Ectodermal cell (in vitro differentiated cells): ENCODE measurements around the gene CNTN5.

Experiments used
- H3K27ac ChIP-seq: 2 replicates; pipeline ENCODE4 v1.7.0; 2013; ENCODE audit warnings: mild to moderate bottlenecking, low read depth, low read length; ENCODE audit not compliant: insufficient read depth, poor library complexity, severe bottlenecking
- H3K27me3 ChIP-seq: 2 replicates; pipeline ENCODE4 v1.7.0; 2013; ENCODE audit warnings: mild to moderate bottlenecking, low read length; ENCODE audit not compliant: insufficient read depth, control insufficient read depth, poor library complexity, severe bottlenecking
- H3K36me3 ChIP-seq: one replicate; pipeline ENCODE4 v1.7.0; 2013; ENCODE audit warnings: low read length; ENCODE audit not compliant: control insufficient read depth, insufficient read depth
- H3K4me1 ChIP-seq: one replicate; pipeline ENCODE4 v1.7.0; 2013; ENCODE audit warnings: low read length; ENCODE audit not compliant: control insufficient read depth, insufficient read depth
- H3K4me3 ChIP-seq: 2 replicates; pipeline ENCODE4 v1.7.0; 2013; ENCODE audit warnings: low read depth, low read length, control low read depth; ENCODE audit not compliant: insufficient read depth
- H3K9me3 ChIP-seq: 2 replicates; pipeline ENCODE4 v1.7.0; 2013; ENCODE audit warnings: mild to moderate bottlenecking, low read length, moderate library complexity; ENCODE audit not compliant: control insufficient read depth
- WGBS, 2 experiments: methylation state at CpG; one replicate each; pipeline ENCODE4 v1.1.7; 2013; ENCODE audit warnings: missing lambda C conversion rate in 2 of 2; 5-methylcytosine and 5-hydroxymethylcytosine counted together

CNTN5 gene

DNA sequence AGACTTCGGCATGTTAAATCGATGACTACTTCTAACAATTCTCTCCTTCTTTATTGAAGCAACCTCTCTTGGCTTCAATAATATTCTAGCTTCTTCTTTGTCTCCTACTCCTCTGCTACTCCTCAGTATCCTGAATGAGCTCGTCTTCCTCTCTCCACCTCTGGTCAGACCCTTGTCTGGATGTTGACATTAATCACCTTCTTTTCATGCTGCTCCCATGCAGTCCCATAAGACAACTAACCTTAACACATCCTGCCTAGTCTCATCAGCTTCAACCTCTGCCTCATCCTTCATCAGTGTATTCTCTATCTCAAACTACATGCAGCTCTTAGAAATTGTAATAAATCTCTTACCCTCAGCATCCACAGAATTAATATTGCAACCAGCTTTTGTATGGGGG lies 695.6 kb downstream of the CNTN5 start:
- WGBS, 2 experiments = 64 to 65% methylated on average over 3 of the region's 3 CpGs

DNA sequence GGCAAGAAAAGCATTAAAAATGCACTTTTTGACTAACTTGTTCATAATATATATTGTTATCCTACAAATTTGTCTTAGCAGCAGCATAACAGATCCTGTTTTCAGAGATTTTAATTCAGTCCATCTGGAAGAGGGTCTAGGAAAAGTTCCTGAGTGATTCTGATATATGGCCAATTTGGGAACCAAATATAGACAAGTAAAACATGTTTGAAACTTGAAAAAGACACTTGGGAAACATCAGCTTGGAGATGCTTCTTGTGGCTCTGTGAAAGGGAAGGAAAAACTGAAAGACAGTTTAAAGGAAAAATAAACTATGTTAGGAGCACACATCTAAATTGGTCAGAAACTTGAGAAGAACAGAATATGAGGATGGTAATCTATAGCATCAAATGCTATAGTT lies 697.5 kb downstream of the CNTN5 start:
- no peaks in the 10 kb centered on the region for H3K4me1 ChIP-seq
- H3K9me3 ChIP-seq = no peaks in the 10 kb centered on the region
- H3K27me3 ChIP-seq = no peaks in the 10 kb centered on the region
- no peak overlapping the region for H3K27ac ChIP-seq
- no peak overlapping the region for H3K4me3 ChIP-seq
- no peaks in the 10 kb centered on the region for H3K36me3 ChIP-seq

More for the DNA sequence above, 695.6 kb downstream of the CNTN5 start:
- Histone ChIP-seq H3K27ac (no peak overlapping the region), H3K9me3 (no peaks in the 10 kb centered on the region), H3K36me3 (no peaks in the 10 kb centered on the region), H3K4me3 (no peak overlapping the region), H3K4me1 (no peaks in the 10 kb centered on the region), H3K27me3 (no peaks in the 10 kb centered on the region)

DNA sequence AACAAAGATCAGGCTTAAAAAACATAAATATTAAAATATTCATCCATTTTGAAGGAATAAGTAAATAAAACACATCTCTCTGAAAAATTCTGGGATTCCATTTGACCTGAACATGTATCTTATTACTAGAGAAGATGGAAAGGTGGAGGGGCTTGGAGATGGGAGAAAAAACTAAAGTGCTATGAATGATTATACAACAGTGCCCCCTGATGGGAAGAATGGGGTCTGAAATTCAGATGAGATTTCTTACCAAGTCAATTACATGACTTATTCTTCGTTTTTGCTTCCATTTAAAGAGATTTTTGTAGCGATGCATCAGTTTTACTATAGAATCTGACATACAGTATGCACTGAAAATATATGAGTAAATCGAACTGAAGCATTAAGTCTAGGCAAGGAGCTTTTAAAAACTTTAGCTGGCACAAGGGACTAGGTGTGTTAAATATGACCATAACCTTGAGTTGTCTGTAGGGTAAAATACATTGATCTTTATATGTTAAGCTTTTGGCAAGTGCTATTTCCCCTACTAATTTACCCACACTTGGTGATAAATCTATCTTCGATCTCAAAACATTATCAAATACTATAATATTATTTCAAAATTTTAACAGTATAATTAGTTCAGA lies 718.8 kb downstream of the CNTN5 start:
- H3K4me1 ChIP-seq = no peaks in the 10 kb centered on the region
- WGBS, 2 experiments = 13 to 21% methylated on average over 3 of the region's 4 CpGs
- no peak overlapping the region for H3K4me3 ChIP-seq
- no peaks in the 10 kb centered on the region for H3K36me3 ChIP-seq
- no peaks in the 10 kb centered on the region for H3K27me3 ChIP-seq
- H3K9me3 ChIP-seq = no peaks in the 10 kb centered on the region
- H3K27ac ChIP-seq = no peak overlapping the region

DNA sequence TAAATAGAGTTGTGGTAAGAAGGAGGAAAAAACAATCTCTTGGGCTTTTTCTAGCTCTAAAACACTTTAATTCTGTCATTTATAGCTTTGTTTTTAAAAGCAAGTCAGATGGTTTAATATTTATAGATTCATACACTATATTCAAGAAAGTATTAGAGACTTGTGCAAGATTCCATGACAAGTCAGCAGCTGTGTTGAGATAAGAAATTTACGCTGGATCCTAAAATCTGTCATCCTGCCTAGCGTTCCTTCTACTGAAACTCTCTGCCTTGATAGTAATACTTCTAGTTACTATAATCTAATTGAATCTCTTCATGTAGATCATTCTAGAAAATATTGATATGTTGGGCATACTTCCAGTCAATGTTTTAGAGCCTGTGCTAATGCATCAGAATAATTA lies 721.8 kb downstream of the CNTN5 start:
- Histone ChIP-seq H3K27ac (no peak overlapping the region), H3K9me3 (no peaks in the 10 kb centered on the region), H3K36me3 (no peaks in the 10 kb centered on the region), H3K27me3 (no peaks in the 10 kb centered on the region), H3K4me3 (no peak overlapping the region), H3K4me1 (no peaks in the 10 kb centered on the region)
- 94% methylated on average over 2 of the region's 2 CpGs; no CpG with 5 or more reads in 1 of the 2 experiments for WGBS, 2 experiments

DNA sequence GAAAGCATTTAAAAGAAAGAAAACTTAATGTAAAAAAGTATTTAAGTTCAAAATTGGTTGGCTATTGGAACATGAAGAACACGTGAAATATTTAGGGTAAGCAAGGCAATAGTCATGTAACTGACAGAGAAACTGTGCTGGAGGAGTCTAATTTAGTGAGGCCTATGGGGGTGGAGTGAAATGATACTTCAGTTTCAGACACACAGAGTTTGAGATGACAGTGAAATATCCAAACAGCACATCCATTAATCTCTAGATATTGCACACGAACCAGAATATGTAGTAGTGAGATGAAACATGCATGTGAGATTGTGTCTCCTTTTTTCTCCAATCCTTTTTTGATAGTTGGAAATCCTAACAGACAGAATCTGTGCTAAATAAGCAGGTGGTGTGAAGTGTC lies 739.0 kb downstream of the CNTN5 start:
- no peaks in the 10 kb centered on the region for H3K36me3 ChIP-seq
- no peak overlapping the region for H3K4me3 ChIP-seq
- no peaks in the 10 kb centered on the region for H3K27me3 ChIP-seq
- no peaks in the 10 kb centered on the region for H3K9me3 ChIP-seq
- H3K27ac ChIP-seq = no peak overlapping the region
- H3K4me1 ChIP-seq = no peaks in the 10 kb centered on the region
- WGBS, 2 experiments = 90 to 97% methylated on average over 2 of the region's 2 CpGs

DNA sequence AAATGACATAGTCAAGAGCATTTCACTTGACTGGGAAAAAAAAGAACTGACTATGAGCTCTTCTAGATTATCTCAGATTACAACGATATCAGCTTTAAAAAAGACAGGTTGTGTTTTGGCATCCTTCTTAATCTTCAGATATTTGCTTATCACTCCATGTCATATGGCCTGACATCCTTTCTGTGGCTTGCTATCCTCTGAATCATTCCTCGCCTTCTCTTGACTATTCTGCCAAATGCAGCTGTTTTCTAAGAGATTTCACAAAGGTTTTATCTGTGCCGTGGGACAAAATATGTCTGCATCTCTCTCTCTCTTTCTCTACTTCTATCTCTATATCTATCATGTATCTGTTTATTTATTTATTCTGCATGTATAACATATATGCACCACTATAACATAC lies 746.1 kb downstream of the CNTN5 start:
- 93 to 100% methylated on average over 2 to 3 of the region's 3 CpGs for WGBS, 2 experiments
- Histone ChIP-seq H3K27me3 (no peaks in the 10 kb centered on the region), H3K36me3 (no peaks in the 10 kb centered on the region), H3K9me3 (no peaks in the 10 kb centered on the region), H3K4me3 (no peak overlapping the region), H3K4me1 (no peaks in the 10 kb centered on the region), H3K27ac (no peak overlapping the region)

DNA sequence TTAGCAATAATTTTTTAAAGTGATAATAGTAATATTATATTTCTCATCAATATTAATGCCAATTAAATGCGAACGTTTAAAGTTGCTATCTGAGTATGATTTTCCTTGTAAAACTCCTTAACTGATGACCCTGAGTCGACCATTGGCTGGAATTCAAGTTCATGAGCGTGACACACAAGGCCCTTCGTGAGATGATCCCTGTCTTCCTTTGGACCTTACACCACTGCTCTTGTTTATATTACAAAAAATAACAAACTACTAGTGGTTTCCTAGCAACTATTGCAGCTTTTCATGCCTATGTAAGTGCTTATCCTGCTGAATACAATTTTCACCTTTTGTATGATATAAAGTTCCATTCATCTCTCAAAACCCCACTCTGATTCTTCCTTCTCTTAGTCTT lies 752.9 kb downstream of the CNTN5 start:
- WGBS, 2 experiments = 85 to 87% methylated on average over 5 of the region's 5 CpGs
- no peak overlapping the region for H3K27ac ChIP-seq
- no peaks in the 10 kb centered on the region for H3K4me1 ChIP-seq
- H3K9me3 ChIP-seq = no peaks in the 10 kb centered on the region
- no peak overlapping the region for H3K4me3 ChIP-seq
- H3K36me3 ChIP-seq = no peaks in the 10 kb centered on the region
- no peaks in the 10 kb centered on the region for H3K27me3 ChIP-seq

DNA sequence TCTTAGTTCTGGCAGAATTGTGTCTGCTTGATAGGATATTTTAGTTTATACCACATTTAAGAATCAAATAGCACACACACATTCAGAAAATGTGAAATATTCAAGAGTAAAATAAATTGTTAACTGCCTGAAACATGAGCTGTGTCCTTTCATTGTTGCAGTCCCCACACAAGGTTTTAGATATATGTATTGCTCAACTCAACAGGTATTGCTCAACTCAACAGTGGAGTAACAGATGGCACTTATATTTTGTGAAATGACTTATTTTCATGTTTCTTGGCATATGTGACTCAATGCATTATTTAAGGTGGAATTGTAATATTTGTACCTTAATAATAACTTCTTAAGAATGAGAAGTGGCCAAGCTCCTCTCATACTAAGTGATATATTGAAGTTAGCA lies 760.3 kb downstream of the CNTN5 start:
- H3K4me3 ChIP-seq = no peak overlapping the region
- no peaks in the 10 kb centered on the region for H3K27me3 ChIP-seq
- no peaks in the 10 kb centered on the region for H3K36me3 ChIP-seq
- no peaks in the 10 kb centered on the region for H3K9me3 ChIP-seq
- H3K27ac ChIP-seq = no peak overlapping the region
- no peaks in the 10 kb centered on the region for H3K4me1 ChIP-seq

DNA sequence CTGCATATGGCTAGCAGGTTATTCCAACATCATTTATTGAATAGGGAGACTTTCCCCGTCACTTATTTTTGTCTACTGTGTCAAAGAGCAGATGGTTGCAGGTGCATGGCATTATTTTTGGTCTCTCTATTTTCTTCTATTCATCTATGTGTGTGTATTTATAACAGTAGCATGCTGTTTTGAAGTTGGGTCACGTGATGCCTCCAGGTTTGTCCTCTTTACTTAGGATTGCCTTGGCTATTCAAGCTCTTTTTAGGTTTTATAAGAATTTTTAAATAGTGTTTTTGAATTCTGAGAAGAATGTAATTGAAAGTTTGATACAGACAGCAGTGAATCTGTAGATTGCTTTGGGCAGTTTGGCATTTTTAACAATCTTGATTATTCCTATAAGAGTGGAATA lies 770.6 kb downstream of the CNTN5 start:
- Histone ChIP-seq H3K27ac (no peak overlapping the region), H3K36me3 (no peaks in the 10 kb centered on the region), H3K4me1 (no peaks in the 10 kb centered on the region), H3K27me3 (no peaks in the 10 kb centered on the region), H3K4me3 (no peak overlapping the region), H3K9me3 (no peaks in the 10 kb centered on the region)
- 80 to 100% methylated on average over 1 to 2 of the region's 2 CpGs for WGBS, 2 experiments

DNA sequence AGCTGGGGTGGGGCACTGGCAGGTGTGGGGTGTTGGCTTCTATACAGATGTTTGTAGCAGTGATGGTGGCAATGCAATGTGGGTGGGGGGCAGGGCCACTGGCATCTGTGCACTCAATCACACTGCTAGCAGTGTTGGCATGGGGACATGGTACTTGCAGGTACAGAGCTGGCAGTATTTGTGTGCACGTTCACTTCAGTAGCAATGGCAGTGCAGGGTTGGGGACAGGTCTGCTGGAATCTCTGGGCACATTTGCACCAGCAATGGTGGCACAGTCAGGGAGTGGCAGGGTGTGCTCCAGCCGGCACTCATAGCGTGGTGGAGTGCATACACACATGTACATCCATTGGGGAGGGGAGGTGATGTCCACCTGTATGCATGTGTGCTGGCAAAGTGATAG lies 775.2 kb downstream of the CNTN5 start:
- no peaks in the 10 kb centered on the region for H3K36me3 ChIP-seq
- no peaks in the 10 kb centered on the region for H3K4me1 ChIP-seq
- H3K27ac ChIP-seq = no peak overlapping the region
- H3K4me3 ChIP-seq = no peak overlapping the region
- no peaks in the 10 kb centered on the region for H3K27me3 ChIP-seq
- H3K9me3 ChIP-seq = no peaks in the 10 kb centered on the region
- 93 to 94% methylated on average over 3 of the region's 3 CpGs for WGBS, 2 experiments

DNA sequence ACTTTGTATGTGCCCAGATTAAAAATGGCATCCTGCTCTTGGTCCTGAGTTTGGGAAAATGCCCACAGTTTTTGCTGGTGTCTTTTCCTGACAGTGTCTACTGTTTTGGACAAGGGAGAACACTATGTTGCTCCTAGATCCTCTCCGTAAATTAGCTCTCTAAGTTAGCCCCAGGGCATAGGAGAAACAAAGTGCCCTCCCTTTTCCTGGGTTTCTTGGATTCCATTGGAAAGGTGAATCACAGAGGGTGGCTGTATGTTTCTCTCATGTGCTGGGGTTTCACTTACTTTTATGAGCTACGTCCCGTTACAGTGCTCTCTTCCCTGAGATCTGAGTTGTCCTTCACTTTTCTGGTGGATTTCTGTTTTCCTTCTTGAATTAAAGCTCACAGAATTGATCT lies 782.8 kb downstream of the CNTN5 start:
- Histone ChIP-seq H3K4me3 (no peak overlapping the region), H3K27me3 (no peaks in the 10 kb centered on the region), H3K4me1 (no peaks in the 10 kb centered on the region), H3K36me3 (no peaks in the 10 kb centered on the region), H3K27ac (no peak overlapping the region), H3K9me3 (no peaks in the 10 kb centered on the region)
- 89 to 96% methylated on average over 3 of the region's 3 CpGs for WGBS, 2 experiments
